ENCODE data around the gene TNFRSF6B.

DNA sequence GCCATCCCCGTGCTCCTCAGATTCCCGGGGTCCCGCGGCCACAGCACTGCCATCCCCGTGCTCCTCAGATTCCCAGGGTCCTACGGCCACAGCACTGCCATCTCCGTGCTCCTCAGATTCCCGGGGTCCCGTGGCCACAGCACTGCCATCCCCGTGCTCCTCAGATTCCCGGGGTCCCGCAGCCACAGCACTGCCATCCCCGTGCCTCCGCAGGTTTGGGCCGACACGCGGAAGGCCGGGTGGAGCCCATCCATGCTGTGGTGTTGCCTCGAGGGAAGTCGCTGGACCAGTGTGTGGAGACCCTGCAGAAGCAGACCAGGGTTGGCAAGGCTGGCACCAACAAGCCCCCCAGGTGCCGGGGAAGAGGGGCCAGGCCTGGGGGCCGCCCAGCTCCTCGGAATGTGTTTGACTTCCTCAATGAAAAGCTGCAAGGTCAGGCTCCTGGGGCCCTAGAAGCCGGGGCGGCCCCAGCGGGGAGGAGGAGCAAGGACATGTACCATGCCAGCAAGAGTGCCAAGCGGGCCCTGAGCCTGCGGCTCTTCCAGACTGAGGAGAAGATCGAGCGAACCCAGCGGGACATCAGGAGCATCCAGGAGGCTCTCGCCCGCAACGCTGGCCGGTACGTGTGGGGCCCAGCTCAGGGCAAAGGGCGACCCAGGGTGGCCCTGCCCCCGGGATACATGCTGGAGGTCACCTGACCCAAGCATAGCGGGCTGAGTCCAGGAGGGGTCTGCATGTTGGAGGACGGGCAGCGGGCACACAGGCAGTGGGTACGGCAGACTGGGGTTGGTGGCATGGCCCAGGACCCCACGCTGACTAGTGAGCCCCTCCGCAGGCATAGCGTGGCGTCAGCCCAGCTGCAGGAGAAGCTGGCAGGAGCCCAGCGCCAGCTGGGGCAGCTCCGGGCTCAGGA is 38.8 kb downstream of the TNFRSF6B start:
- TF ChIP-seq, protein P1, sequence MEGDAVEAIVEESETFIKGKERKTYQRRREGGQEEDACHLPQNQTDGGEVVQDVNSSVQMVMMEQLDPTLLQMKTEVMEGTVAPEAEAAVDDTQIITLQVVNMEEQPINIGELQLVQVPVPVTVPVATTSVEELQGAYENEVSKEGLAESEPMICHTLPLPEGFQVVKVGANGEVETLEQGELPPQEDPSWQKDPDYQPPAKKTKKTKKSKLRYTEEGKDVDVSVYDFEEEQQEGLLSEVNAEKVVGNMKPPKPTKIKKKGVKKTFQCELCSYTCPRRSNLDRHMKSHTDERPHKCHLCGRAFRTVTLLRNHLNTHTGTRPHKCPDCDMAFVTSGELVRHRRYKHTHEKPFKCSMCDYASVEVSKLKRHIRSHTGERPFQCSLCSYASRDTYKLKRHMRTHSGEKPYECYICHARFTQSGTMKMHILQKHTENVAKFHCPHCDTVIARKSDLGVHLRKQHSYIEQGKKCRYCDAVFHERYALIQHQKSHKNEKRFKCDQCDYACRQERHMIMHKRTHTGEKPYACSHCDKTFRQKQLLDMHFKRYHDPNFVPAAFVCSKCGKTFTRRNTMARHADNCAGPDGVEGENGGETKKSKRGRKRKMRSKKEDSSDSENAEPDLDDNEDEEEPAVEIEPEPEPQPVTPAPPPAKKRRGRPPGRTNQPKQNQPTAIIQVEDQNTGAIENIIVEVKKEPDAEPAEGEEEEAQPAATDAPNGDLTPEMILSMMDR (IDR thresholded peaks at IDR 0.05): no peak
- no peak for TF ChIP-seq POLR2A (IDR thresholded peaks at IDR 0.05)
